HG02571 (cell line): Measurements from ENCODE around the gene HIVEP1.
"Not testable (repeated sequence)": the region's sequence is repeated elsewhere in the genome, so short reads cannot be mapped to it uniquely, and the experiment has no call there.

ENCODE experiments used
- ATAC-seq: cut with Tn5 transposase; IDR thresholded peaks from one replicate; pipeline ENCODE4 v1.9.1; 2021; ENCODE audit warnings: mild to moderate bottlenecking, moderate library complexity; ENCODE audit not compliant: unreplicated experiment

HIVEP1 gene

DNA sequence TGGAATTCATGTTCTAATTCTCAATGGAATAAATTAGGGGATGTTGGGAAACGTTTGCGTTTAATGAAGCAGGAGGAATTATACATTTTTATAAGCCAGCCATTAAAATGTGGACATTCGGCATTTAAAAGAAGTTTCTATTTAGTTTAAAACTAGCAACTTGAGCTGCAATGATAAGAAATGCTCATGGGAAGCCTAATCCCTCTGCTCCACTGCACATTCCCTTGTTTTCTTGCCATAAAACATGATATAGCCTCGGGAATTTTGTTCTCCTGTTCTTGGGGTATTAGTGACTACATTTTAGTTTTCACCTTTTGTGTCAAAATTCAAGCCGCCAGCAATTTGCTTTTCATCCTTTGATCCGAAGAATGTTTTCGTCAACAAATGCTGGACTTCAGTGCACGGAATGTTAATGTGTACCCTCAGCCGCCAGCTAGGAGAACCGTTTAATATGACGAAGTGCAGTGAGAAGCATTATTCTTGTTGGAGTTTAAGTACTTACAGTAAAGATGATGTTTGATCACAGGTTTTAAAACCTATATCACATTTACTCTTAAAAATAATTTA, 137.9 kb downstream of the HIVEP1 start:
- ATAC-seq, result no peak

DNA sequence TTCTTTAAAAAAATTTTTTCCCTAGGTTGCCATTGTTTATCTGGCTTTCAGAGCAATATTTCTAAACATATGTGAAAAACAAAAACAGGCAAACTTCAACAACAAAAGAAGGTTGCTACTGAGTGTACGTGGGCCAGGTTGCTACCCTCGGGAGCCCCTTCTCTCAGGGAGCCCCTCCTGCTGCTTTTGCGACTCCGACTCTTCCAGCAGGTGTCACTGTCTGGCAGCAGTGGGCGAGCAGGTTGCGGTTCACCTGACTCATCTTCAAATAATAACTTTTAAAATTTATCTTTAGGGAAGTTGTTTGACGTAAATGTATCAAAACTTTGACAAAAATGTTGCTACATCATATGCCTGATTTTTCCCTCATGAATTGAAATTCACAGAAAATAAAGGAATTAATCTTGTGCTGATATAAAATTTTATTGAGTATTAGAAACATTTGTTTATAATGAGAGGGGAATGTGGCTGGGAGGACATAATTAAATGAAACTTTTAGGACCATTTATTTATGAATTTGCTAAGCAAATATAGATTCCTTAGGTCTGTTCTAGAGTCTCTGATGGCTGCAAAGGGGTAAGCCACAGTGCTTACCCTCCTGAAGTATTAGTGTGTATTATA, 138.8 kb downstream of the HIVEP1 start:
- ATAC-seq, result no peak

DNA sequence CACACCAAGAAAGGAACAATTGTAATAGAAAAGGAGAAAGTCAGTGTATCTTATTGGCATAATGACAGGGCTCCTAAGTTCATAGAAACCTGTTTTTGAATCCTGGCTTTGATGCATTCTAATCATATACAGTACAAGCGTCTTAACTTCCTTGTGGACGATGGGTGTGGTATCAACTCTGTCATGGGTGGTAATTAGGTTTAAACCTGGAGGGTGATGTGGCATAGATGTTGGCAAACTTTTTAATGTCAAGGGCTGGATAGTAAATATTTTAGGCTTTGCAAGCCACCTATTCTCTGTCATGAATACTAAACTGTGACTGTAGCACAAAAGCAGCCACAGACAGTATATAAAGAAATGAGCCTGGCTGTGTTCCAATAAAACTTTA, 139.3 kb downstream of the HIVEP1 start:
- no peak for ATAC-seq

DNA sequence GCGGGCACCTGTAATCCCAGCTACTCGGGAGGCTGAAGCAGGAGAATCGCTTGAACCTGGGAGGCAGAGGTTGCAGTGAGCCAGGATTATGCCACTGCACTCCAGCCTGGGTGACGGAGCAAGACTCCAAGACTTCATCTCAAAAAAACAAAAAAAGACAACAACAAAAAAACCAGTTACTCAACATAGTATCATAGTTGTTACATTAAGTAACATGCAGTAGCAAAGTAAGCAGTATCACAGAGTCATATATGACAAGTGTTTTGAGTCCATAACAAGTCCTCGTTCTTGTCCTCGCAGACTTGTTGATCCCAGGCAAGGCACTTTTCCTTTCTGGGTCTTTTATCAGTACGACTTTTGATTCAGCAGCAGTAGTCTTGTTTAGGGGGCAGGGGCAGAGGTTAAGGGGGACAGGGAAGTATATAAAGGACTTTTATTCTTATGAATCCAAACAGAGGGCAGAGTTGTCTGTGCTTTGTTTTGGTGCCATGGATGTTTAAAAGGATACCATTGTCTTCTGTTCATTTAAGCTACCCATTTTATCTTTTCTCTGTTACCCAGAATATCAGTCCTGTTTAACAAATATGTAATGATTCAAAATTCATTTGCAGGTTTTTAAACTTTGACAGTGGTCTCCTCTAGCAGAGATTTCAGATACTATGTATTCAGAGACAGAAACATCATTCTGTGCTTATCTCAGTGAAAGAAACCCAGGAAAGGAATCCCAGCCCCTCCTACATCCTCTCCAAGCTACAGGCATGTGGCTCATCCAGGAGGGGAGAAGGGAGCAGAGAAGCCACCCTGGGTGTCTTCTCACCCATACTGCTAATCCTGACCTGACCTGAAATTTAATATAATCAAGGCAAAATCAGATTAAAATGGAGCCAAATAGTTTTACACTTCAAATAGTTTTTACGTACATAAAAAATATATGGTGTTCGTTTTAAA, 140.2 kb downstream of the HIVEP1 start:
- no peak for ATAC-seq

DNA sequence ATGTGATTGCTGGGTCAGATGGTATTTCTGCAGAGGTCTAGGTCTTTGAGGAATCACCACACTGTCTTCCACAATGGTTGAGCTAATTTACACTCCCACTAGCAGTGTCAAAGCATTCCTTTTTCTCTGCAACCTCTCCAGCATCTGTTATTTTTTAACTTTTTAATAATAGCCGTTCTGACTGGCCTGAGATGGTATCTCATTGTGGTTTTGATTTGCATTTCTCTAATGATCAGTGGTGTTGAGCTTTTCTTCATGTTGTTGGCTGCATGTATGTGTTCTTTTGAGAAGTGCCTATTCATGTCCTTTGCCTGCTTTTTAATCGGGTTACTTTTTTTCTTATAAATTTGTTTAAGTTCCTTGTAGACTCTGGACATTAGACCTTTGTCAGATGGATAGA, 143.7 kb downstream of the HIVEP1 start:
- ATAC-seq, result not testable (repeated sequence)

DNA sequence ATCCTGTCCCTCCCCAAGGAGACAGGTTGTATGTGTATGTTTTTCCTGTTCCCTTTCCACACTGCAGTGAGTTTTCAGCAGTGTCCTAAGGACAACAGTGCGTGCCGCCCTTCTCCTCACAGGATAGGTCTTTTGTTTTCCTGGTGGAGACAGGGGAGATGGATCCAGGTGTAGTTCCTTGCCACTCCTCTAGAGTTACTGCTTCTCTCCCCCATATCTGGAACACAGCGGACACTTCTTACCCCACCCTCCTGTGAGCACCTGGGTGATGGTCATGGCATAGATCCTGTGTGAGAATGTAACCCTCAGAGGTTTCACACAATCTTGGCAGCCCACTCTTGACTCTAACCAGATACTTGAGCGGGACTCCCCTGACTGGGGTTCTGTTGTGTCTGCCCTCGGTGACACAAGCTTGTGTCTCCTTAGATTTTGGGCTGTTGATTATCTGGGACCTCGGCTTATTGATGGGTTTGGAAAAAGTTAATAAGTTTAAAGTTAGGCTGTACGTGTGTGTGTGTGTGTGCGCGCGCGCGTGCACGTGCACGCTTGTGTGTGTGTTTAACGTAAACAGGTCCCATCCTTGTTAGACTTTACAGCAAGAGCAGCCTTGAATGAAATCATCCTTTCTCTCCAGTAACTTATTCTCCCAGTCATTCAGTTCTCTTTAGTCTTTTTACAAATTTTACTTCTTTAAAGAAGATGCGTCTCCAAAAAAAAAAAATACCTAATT, 146.7 kb downstream of the HIVEP1 start:
- ATAC-seq, result no peak

DNA sequence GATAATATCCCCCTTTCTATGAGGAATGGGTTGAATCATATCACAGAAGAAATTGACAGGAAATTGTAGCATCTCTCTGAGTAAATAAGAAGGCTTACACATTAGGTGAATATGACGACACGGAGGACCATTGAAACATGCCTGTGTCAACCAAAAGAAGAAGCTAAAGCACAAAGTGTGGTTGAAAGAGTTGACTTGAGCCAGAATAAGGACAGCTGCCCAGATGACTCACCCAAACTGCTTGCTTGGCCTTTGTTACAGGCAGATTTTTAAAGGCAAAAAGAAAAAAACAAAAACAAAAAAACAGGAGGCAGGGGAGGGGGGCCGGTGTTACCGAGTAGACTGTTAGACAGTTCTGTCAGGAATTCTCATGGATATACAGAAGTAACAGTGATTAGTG, 148.2 kb downstream of the HIVEP1 start:
- ATAC-seq, result no peak

DNA sequence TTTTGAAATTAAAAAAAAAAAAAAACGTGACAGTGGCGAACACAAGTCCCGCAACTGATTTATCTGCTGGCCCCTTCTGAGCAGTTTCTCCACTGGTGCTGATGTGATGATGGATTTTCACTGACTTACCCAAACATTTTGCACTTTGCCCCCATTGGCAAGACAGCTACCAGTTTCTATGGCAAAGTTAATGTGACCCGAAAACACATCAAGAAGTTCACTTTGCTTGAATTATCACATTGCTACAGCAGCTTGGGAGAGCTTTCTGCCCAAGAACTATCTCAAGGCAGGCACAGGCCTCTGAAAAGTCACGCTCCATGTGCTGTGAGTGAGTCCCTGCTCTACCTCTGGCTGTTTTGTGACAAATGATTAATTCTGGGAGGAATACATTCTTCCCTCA, 150.1 kb downstream of the HIVEP1 start:
- ATAC-seq, result no peak

DNA sequence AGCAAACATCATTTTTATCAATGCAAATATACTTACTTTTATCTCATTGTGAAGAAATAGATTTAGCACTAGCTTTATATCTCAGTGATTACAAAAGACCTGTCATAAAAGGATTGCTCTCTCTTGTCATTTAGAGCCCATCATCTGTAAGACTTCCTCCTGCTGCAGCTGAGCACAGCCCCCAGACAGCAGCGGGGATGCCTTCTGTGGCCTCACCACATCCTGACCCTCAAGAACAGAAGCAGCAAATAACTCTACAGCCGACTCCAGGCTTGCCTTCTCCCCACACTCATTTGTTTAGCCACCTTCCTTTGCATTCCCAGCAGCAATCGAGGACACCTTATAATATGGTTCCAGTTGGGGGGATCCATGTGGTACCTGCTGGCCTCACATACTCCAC, 151.0 kb downstream of the HIVEP1 start:
- no peak for ATAC-seq

DNA sequence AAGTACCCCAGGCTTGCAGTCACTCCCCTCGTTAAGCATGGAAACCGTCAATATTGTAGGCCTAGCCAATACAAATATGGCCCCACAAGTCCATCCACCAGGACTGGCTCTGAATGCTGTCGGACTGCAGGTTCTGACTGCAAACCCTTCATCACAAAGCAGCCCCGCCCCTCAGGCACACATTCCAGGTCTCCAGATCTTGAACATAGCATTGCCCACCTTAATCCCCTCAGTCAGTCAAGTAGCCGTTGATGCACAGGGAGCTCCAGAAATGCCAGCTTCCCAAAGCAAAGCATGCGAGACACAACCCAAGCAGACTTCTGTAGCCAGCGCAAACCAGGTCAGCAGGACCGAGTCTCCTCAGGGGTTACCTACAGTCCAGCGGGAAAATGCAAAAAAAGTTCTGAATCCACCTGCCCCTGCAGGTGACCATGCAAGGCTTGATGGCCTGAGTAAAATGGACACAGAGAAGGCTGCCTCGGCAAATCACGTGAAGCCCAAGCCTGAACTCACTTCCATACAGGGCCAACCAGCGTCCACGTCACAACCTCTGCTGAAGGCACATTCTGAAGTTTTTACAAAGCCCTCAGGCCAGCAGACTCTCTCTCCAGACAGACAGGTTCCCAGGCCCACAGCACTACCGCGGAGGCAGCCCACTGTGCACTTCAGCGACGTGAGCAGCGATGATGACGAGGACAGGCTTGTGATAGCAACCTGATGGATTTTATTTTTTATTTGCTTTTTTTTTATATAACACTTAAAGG, 151.8 kb downstream of the HIVEP1 start:
- no peak for ATAC-seq

DNA sequence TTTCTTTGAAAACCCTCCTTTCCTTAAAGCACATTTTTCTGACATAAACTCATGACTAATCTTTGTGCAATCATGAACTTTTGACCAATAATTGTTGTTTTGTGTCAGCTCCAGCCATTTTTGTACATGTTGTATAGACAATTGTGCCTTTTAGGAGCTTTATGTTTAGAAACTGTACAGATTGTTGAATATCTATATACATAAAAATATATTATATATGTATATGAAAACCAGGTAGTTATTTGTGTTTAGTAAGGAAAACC, 152.3 kb downstream of the HIVEP1 start:
- ATAC-seq, result no peak

DNA sequence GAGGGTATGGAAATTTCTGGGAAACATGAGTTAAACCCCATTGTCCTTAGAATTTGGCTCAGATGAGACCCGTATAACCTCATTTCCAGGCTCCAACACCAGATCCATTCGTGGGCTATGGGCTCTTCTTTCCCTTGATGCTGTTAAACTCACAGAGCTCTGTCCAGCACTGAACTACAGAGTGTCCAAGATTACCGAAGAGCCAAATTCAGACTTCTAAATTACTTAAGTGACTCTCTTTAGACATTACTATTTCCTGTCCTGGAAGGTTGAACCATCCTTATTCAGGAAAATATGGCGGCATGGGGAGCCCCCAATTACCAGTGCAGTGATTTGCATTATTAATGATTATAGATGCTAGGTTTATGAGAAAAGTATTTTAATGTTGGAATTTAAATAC, 153.2 kb downstream of the HIVEP1 start:
- ATAC-seq, result no peak

DNA sequence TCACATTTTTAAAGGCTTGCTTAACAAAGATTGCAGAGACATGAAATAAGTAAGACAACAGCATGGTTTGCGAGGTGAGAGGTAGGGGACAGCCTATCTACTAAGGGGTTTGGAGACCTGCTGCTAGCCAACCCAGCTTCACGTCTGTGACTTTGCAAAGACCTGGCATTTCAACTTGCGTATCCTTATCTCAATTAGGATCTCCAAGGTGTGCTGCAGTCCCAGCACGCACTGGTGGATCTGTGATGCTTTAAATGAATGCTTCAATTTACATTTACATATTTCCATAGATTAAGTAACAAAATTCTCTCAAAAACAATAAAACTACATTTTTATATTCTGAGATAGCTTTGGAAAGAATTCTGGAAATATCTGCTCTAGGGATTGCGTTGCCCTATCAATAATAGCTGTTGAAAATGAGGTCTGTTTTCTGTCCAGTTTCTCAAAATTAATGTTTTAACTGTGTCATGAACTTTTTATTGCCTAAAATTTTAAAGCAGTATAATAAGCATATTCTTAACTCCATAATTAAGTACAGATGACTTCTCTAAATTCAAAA, 153.7 kb downstream of the HIVEP1 start:
- ATAC-seq, result no peak

DNA sequence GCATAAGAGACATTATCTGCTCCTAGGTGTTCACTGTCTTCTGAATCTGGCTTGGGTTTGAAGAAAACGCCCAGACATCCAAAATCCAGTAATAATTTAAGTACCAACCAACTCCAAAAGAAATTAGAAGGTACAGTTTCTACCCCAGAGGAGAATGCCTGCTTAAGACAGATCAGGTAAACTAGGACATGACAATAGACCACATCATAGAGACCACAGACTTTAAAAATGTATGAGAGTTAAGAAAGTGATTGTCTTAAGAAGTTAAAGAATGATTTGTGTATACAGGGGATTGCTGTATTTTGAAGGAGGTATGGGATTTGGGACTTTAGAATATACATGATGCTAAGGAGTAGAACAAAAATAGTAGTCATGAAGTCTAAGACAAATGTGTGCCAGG, 157.3 kb downstream of the HIVEP1 start:
- no peak for ATAC-seq

DNA sequence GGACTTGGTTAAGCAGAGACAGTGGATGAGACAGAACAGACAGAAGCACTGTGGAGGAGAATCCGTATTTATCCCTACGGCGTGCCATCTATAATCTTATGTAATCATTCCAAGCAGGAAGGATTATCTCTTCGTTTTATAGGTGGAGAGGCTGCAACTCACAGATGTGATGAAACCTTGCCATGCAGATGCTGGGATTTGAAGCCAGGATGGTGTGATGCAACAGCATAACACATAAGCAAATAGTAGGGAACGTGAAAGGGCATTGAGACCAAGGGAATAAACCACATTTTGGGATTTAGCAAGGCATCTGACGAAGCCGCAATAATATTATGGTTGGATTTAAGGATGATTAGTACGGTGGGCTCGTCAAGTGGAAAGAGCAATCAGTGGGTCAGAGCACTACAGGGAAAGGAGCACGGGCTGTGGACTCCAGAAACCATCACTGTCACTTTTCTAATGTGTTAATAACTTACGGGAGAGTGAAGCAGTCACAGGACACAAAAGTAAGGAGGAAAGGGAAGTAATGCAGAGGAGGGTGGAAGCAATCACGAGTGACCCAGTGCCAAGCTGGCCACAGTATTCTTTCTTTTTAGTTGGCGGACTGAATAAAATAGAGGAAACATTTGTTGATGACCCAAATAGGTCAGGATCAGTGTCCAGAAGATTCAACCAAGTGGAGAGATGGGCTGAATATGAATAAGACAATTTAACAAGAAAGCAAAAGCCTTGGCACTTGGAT, 158.4 kb downstream of the HIVEP1 start:
- no peak for ATAC-seq

DNA sequence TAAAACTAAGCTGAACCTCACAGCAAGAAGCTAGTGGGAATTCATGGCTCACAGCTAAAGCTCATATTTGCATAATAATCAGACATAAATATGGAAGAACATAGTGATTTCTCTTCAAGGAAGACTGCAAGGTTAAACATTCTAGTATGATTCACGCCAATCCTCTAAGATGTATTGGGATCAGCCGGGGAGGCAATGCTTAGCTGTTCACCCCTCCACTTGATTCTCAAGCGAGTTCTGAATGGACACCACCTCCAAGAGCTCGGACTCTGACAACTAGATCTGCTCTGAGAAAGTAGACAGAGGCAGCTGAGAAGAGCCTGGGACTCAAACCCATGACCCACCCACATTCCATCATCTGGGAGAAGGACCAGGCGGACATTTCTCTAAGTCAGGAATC, 159.6 kb downstream of the HIVEP1 start:
- ATAC-seq, result no peak

DNA sequence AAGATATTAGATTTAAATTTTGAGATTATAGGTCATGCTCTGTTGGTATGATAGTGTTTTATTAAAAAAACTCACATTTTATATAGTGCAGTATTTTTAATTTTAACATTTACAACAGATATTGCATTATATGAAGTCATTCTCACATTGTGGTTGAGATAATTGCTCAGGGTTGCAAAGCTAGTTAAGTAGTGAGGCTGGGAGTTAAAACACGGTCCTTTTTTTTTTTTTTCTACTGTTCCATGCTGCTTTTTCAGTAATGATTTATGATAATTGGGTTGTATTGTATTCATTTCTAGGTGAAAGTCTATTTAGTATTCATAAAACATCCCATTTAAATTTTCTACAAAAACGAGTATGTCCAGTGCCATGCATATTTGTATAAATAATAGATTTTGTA, 160.5 kb downstream of the HIVEP1 start:
- no peak for ATAC-seq

DNA sequence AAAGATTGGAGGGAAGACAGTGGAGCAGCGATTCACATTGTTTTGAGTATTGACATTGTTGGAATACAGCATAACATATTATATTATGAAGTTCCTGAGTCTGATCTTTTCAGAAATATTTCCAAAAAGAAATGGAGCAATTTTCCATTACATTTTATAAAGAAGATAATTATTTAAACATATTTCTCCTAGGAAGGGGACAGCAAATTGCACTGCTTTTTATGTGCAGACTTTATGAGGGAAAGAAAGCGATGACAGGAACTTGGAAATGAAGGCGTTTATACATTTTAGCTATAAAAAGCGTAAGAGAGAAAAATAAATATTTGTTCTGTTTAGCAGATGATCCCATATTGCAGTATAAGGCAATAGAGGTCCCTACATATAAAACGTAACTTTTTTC, 161.1 kb downstream of the HIVEP1 start:
- ATAC-seq, result no peak

DNA sequence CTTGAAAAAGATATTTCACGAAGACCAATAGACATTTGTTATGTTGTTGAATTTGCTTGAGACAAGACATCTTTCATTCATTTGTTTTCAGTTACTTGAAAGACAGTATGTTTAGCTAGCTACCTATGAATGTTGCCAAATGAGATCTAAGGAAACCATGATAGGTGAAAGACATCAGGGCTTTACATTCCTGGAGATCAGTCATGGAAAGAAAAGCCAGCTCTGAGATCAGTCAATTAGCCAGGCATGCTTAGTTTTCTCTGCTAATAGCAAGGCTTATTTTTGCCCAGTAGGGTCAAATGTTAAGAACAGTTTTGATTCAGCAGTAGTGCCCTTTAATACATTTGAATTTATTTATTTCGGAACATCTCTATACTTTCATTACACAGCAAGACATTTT, 161.5 kb downstream of the HIVEP1 start:
- no peak for ATAC-seq

DNA sequence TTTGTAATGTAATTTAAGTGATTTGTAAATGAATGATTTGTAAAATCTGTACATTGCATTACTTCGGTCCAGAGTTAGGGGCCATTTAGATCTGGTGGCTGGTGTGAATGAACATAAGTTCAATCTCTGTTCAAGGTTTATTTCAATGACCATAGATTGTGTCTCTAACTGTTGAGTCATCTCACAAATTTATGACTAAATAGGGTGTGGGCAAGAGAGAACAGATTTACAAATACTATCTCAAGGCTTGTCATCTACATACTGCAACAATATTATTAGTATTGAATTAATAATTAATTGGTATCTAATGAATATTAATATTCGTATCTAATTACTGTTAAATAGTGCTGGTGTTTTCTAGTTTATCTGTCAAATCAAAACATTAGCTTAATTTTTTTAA, 162.8 kb downstream of the HIVEP1 start:
- no peak for ATAC-seq
